Measurements from ENCODE around the gene HKDC1.
"Not testable (repeated sequence)": the region's sequence is repeated elsewhere in the genome, so short reads cannot be mapped to it uniquely, and the experiment has no call there.

The HKDC1 gene

GRCh38 chr10:69243817-69244216 lies 23.7 kb downstream of the HKDC1 start:
- DNase-seq = no peak

DNA sequence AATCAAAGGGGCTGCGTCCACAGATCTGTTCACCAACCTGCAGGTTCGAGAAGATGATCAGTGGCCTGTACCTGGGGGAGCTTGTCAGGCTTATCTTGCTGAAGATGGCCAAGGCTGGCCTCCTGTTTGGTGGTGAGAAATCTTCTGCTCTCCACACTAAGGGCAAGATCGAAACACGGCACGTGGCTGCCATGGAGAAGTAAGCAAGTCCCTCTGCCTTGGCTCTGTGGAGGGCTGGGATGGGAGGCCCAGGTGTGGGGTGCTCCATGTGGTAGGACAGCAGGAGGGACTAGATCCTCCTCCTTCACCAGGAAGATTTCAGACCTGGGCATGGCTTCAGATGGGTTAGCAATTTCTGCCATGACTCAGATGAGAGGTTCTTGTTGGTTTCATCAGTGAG lies 25.9 kb downstream of the HKDC1 start:
- no peak for DNase-seq

- no peak for DNase-seq
These were observed 26.6 kb downstream of the HKDC1 start for GRCh38 chr10:69246581-69247312.

DNA sequence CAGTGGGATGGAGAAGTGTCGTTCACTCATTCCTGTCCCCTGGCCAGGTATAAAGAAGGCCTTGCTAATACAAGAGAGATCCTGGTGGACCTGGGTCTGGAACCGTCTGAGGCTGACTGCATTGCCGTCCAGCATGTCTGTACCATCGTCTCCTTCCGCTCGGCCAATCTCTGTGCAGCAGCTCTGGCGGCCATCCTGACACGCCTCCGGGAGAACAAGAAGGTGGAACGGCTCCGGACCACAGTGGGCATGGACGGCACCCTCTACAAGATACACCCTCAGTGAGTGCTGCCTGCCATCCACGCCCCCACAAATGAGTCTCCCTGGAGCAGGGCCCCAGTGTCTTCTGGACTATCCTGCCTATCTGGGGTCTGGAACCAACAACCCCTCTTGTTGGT lies 27.2 kb downstream of the HKDC1 start:
- DNase-seq = no peak

- no peak for DNase-seq
These were observed 28.1 kb downstream of the HKDC1 start for GRCh38 chr10:69248117-69248730.

DNA sequence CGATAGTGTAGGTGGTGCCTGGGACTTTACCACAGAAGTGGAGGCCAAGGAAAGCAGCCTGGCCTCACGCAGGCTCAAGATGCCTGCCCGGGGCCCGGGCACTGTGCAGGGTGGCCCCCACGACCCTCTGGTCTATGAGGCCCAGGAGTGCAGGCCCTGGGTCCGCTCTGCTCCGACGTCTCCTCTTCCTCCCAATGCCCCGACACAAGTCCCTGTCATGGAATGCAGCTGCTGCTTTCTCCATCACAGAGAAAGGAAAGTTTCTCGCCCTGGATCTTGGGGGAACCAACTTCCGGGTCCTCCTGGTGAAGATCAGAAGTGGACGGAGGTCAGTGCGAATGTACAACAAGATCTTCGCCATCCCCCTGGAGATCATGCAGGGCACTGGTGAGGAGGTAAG lies 29.9 kb downstream of the HKDC1 start:
- DNase-seq = no peak

DNA sequence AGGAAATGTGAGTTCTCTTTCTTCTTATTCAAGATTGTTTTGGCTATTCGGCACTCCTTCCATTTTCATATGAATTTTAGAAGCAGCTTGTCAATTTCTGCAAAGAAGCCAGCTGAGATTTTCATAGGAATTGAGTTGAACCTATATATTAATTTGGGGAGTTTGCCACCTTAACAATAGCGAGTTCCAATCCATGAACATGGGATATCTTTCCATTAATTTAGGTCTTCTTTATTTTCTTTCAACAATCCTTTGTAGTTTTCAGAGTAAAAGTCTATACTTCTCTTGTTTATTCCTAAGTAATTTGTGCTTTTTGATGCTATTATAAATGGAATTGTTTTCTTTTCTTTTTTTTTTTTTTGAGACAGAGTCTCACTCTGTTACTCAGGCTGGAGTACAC lies 31.3 kb downstream of the HKDC1 start:
- not testable (repeated sequence) for DNase-seq

DNA sequence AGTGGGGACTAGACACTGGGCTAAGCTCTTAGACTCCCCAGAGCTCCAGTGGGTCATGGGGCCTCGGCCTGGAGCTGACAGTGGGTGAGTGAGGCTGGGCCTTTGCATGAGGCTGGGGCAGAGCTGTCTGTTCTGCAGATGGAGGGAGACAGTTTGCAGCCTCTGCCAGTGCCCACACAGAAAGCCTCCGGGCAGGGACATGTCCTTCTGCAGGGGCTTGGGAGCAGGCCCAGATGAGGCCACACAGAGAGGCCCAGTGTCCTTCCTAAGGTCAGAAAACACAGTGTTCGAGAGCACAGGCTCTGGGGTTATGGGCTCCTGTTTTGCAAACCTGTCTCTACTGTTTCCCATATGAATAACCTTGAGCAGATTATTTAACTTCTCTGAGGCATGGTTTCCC lies 33.0 kb downstream of the HKDC1 start:
- no peak for DNase-seq

DNA sequence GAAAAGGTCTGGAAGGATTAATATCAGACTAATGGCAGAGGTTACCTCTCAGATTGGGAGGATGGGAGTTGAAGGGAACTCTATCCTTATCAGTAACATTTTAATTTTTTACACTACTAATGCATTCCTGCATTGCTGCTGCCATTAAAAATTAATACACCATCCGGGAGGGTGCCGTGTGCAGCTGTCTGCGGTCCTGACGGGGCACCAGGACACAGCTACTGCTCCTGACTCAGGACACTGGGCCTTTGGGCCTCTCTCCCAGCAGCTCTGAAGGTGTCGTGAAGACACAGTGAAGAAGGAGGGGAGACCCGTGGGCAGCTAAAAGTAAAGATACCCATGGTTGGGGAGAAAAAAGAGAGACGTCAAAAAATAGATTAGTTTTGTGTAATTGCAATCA lies 34.7 kb downstream of the HKDC1 start:
- DNase-seq = no peak

DNA sequence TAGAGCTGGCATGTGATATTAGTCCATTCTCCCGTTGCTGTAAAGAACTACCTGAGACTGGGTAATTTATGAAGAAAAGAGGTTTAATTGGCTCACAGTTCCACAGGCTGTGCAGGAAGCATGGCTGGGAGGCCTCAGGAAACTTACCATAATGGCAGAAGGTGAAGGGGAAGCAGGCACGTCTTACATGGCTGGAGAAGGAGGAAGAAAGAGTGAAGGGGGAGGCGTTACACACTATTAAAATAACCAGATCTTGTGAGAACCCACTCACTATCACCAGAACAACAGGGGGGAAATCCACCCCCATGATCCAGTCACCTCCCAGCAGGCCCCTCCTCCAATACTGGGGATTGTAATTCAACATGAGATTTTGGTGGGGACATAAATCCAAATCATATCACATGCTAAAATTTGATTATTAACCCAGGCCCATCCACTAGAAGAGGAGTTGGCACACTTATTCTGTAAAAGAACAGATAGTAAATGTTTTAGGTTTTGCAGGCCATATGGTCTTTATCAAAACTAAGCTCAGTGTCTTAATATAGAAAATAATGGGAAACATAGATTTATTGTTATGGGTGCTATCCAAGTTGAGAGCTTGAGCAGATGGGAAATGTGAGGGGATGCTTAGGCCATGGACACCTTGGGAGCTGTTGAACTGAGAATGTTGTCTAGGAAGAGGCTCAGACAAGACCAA lies 39.6 kb downstream of the HKDC1 start:
- DNase-seq = no peak

GRCh38 chr10:69261184-69261583 lies 41.1 kb downstream of the HKDC1 start:
- DNase-seq = no peak

GRCh38 chr10:69262292-69262751 lies 42.2 kb downstream of the HKDC1 start:
- no peak for DNase-seq

DNA sequence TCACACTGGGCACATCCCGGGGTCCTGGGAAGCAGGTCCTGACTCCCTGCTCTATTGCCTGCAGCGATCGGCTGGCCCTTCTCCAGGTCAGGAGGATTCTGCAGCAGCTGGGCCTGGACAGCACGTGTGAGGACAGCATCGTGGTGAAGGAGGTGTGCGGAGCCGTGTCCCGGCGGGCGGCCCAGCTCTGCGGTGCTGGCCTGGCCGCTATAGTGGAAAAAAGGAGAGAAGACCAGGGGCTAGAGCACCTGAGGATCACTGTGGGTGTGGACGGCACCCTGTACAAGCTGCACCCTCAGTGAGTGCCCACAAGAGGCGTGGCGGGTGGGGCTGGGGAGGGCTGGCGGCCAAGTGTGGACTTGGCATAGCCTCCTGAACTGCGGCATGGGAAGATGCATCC lies 45.4 kb downstream of the HKDC1 start:
- DNase-seq = no peak

DNA sequence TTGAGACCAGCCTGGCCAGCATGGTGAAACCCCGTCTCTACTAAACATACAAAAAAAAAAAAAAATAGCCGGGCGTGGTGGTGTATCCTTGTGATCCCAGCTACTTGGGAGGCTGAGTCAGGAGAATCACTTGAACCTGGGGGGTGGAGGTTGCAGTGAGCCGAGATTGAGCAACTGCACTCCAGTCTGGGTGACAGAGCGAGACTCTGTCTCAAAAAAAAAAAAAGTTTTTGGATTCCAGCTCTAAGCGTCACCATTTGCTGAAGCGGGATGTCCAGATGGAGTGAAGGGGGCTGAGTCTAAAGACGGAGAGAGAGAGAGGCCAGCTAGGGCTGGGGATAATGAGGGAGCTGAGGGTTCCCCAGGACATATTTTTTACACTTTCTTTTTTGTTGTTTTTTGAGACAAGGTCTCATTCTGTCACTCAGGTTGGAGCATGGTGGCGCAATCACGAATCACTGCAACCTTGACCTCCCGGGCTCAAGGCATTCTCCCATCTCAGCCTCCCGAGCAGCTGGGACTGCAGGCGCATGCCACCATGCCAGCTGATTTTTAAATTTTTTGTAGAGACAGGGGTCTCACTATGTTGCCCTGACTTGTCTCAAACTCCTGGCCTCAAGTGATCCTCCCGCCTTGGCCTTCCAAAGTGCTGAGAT lies 48.8 kb downstream of the HKDC1 start:
- no peak for DNase-seq

DNA sequence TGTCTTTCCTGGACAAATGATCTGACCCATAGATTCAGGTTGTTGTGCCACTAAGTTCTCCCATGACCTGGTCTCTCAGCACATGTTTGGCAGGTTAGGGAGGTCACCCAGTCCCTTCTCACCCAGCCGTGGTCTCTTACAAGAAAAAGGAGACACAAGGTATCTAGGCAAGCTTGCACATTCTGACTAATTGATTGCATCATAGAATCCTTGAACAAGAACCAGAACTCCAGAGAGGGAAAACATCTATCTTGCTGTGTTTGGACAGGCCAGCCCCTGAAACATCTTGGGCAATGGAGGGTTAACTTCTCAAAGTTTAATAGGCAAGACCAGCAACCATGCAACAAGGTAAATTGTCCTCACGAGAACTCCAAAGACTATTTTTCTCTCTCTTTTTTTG lies 49.6 kb downstream of the HKDC1 start:
- no peak for DNase-seq

DNA sequence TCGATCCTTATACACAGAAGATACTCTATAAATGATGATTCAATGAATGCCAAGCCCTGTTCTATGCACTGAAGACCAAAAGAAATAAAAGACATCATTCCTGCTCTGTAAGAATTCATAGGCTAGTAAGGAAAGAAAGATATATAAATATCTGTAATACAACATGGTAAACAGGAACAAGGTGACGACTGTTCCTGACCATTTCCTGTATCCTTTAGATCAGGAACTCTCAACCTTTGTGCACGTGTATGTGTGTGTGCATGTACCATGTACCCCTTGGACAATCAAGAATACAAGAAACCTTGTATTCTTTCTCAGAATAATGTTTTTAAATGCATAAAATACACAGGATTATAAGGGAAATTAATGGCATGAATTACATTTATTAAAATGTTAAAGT lies 50.9 kb downstream of the HKDC1 start:
- DNase-seq = no peak

- DNase-seq = no peak
These were observed 52.5 kb downstream of the HKDC1 start for GRCh38 chr10:69272624-69273023.

- no peak for DNase-seq
These were observed 55.3 kb downstream of the HKDC1 start for GRCh38 chr10:69275444-69275843.

DNA sequence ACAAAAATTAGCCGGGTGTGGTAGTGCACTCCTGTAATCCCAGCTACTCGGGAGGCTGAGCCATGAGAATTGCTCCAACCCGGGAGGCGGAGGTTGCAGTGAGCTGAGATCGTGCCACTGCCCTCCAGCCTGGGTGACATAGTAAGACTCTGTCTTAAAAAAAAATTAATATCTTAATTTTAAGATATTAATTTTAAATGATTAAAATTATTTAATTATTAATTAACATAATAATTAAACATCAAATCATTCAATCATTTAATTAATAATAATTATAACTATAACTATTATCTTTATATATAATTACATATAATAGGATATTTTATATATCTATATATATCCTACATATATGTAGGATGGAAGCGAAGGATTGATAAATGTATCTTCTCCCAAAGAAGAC lies 56.4 kb downstream of the HKDC1 start:
- no peak for DNase-seq

DNA sequence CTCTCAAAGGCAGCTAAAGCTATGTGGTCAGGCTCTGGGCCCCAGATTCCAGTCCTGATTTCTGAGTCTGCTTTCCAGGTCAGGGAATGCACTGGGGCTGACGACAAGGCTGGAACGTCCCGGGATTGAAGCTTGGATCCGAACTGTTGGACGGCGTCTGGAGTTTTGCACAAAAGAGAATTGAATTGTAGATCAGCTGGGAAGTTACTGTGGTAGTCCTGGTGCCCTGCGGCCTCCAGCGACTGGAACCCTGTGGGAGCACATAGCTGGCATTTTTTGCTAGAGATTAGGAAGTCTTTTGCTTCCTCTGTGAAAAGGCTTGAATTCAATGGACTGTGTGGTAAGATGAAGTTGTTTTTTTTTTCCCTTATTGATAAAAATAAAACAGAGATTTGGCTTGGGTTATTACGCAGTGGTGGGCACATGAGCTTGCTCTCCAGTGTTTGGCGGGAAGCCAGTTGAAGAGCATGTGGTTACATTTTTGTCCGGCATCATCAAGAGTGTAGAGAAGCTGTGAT lies 58.4 kb downstream of the HKDC1 start, which contains the start of gene HK1:
Gene HK1, plus strand, starts transcription at position 51 of the 518 bp plus-strand sequence.
- DNase-seq = no peak

DNA sequence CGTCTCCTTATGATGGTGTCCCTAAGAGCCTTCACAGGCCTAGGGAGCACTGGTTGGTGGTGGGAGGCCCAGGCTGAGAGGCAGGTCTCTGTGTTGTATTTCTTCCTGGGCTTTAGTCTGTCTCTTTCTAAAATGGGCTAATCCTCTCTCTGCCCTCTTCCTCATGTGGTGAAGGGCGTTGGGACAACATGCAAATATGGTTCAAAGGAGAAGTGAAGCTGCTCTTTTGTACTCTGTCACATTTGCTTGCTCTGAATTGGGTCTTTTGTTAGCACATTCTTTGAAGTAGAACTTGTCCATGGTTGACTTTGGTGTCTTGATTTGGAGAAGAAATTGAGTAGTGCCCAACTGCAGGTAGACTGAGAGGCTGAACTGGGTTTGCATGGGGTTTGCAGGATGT lies 59.0 kb downstream of the HKDC1 start:
- no peak for DNase-seq

DNA sequence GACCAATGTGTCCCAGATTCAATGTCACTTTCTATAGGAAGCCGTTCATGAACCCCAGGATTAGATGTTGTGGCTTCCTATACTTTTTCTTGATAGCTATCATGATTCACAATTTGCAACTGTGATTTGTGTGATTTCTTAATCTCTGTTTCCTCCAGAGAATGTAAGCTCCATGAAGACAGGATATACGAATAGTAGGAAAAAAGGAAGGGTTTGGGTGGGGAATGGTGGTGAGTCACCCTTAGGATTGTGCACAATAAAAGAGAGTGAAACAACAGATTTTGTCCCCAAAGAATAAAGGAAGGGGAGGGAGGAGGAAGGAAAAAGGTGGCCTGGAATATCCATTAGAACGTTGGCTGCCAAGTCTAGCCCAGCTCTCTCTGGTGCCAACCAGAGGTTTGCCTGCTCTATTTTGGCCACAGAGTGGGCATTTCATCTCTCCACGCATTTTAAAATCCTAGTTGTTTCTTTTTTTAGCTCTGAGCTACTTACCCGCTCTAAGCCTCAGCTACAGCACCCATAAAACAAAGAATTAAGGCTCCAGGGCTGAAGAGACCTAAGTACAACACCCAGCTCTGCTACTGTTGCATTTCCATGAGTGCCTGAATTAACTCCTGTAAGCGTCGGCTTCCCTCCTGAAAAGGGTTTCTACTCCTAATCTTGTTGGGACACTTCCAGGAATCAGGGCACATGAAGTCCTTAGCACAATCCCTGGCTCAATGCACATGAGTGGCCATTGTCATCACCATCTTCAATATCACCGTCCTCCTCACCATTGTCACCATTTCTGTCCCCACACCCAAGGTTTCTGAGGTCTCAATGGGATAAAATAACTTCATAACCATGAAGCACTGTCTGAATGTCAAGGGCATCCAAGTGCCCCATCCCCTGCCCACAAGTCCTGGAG lies 61.6 kb downstream of the HKDC1 start:
- no peak for DNase-seq

Data from stimulated activated CD4-positive, alpha-beta T cell treated with anti-CD3 and anti-CD28 coated beads, Interleukin-4, amount 100 ng/mL, for 4 hours (primary cell).